Measurements from ENCODE around the gene PDGFB. TPM values are rescaled to one million over a fixed set of nuclear protein-coding genes. Genes with fewer than 3 reads are reported as not detected.

Gene PDGFB
- total RNA-seq, 1 experiment from 2014 or later, result 9.2 TPM

DNA sequence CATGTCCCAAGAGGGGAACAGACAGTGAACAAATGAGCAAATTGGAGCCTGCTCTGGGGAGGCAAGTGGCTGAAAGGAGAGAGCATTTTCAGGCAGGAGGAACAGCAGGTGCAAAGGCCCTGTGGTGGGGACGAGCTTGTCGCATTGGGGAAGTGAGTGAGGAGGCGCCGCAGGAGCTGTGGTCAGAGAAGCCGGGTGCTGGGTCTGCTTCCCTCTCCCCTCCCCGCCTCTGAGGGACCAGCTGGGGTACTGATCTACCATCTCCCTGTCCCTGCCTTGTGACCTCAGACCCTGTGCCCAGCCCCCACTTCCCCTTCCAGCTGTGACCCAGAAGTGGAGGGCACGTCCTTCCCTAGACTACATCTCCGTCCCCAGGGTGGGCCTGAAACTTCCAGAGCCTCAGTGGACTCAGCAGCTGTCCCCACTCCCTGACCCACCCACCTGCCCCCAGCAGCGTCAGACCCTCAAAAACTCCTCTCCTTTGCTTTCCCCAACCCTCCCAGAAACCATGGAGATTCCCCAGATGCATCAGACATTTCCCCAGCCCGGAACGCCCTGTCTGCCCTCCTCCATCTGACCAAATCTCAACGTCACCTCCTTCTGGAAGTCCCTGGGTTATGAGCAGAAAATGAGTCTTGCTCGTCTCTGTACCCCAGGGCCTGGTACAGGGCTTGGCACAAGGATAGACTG is 19.7 kb upstream of the PDGFB start:
- DNase-seq (ENCODE audit: low spot score) (no peak), ATAC-seq (no peak)
- Mint-ChIP-seq H3K27me3 (ENCODE audit: low read depth) (no peaks in the 10 kb centered on the region), H3K4me3 (no peak overlapping the region), H3K27ac (no peak overlapping the region), H3K9me3 (peaks cover 15% of the 10 kb centered on the region), H3K36me3 (no peaks in the 10 kb centered on the region), H3K4me1 (peaks cover 16% of the 10 kb centered on the region)
- TF ChIP-seq KAT7 (CRISPR knock-in tag; IDR thresholded peaks at IDR 0.05; ENCODE audit: borderline replicate concordance), result no peak
- no peak for TF ChIP-seq SMAD4 (CRISPR knock-in tag; IDR thresholded peaks at IDR 0.05)
- TF ChIP-seq, protein P1, sequence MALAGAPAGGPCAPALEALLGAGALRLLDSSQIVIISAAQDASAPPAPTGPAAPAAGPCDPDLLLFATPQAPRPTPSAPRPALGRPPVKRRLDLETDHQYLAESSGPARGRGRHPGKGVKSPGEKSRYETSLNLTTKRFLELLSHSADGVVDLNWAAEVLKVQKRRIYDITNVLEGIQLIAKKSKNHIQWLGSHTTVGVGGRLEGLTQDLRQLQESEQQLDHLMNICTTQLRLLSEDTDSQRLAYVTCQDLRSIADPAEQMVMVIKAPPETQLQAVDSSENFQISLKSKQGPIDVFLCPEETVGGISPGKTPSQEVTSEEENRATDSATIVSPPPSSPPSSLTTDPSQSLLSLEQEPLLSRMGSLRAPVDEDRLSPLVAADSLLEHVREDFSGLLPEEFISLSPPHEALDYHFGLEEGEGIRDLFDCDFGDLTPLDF (CRISPR knock-in tag; IDR thresholded peaks at IDR 0.05), result no peak
- TF ChIP-seq, protein P2, sequence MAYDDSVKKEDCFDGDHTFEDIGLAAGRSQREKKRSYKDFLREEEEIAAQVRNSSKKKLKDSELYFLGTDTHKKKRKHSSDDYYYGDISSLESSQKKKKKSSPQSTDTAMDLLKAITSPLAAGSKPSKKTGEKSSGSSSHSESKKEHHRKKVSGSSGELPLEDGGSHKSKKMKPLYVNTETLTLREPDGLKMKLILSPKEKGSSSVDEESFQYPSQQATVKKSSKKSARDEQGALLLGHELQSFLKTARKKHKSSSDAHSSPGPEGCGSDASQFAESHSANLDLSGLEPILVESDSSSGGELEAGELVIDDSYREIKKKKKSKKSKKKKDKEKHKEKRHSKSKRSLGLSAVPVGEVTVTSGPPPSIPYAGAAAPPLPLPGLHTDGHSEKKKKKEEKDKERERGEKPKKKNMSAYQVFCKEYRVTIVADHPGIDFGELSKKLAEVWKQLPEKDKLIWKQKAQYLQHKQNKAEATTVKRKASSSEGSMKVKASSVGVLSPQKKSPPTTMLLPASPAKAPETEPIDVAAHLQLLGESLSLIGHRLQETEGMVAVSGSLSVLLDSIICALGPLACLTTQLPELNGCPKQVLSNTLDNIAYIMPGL (CRISPR knock-in tag; IDR thresholded peaks at IDR 0.05), result no peak
- no peak for TF ChIP-seq HMGA2 (CRISPR knock-in tag; IDR thresholded peaks at IDR 0.05)
- no peak for TF ChIP-seq ZNF138 (CRISPR knock-in tag; conservative IDR thresholded peaks at IDR 0.05)
- TF ChIP-seq ZNF416 (CRISPR knock-in tag; IDR thresholded peaks at IDR 0.05), result no peak
- TF ChIP-seq, protein P3, sequence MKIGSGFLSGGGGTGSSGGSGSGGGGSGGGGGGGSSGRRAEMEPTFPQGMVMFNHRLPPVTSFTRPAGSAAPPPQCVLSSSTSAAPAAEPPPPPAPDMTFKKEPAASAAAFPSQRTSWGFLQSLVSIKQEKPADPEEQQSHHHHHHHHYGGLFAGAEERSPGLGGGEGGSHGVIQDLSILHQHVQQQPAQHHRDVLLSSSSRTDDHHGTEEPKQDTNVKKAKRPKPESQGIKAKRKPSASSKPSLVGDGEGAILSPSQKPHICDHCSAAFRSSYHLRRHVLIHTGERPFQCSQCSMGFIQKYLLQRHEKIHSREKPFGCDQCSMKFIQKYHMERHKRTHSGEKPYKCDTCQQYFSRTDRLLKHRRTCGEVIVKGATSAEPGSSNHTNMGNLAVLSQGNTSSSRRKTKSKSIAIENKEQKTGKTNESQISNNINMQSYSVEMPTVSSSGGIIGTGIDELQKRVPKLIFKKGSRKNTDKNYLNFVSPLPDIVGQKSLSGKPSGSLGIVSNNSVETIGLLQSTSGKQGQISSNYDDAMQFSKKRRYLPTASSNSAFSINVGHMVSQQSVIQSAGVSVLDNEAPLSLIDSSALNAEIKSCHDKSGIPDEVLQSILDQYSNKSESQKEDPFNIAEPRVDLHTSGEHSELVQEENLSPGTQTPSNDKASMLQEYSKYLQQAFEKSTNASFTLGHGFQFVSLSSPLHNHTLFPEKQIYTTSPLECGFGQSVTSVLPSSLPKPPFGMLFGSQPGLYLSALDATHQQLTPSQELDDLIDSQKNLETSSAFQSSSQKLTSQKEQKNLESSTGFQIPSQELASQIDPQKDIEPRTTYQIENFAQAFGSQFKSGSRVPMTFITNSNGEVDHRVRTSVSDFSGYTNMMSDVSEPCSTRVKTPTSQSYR (CRISPR knock-in tag; IDR thresholded peaks at IDR 0.05), result no peak
- TF ChIP-seq FOXP1 (CRISPR knock-in tag; IDR thresholded peaks at IDR 0.05; ENCODE audit: borderline replicate concordance), result no peak
- TF ChIP-seq, protein P4, sequence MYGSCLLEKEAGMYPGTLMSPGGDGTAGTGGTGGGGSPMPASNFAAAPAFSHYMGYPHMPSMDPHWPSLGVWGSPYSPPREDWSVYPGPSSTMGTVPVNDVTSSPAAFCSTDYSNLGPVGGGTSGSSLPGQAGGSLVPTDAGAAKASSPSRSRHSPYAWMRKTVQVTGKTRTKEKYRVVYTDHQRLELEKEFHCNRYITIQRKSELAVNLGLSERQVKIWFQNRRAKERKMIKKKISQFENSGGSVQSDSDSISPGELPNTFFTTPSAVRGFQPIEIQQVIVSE (CRISPR knock-in tag; IDR thresholded peaks at IDR 0.05; ENCODE audit: borderline replicate concordance), result no peak
- TF ChIP-seq, protein P5, sequence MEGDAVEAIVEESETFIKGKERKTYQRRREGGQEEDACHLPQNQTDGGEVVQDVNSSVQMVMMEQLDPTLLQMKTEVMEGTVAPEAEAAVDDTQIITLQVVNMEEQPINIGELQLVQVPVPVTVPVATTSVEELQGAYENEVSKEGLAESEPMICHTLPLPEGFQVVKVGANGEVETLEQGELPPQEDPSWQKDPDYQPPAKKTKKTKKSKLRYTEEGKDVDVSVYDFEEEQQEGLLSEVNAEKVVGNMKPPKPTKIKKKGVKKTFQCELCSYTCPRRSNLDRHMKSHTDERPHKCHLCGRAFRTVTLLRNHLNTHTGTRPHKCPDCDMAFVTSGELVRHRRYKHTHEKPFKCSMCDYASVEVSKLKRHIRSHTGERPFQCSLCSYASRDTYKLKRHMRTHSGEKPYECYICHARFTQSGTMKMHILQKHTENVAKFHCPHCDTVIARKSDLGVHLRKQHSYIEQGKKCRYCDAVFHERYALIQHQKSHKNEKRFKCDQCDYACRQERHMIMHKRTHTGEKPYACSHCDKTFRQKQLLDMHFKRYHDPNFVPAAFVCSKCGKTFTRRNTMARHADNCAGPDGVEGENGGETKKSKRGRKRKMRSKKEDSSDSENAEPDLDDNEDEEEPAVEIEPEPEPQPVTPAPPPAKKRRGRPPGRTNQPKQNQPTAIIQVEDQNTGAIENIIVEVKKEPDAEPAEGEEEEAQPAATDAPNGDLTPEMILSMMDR (IDR thresholded peaks at IDR 0.05), result no peak
- no peak for TF ChIP-seq PRRX2 (CRISPR knock-in tag; IDR thresholded peaks at IDR 0.05)
- TF ChIP-seq NR1H2 (CRISPR knock-in tag; IDR thresholded peaks at IDR 0.05), result no peak
- no peak for TF ChIP-seq ETV6 (CRISPR knock-in tag; IDR thresholded peaks at IDR 0.05)
- POLR2A ChIA-PET, result no interaction called here
- CTCF ChIA-PET, result interaction anchor here (1.0 to 1.5 kb wide), 2 partner anchors 46 to 93 kb away, joined by 3 to 5 read pairs; no protein-coding TSS in a partner anchor

DNA sequence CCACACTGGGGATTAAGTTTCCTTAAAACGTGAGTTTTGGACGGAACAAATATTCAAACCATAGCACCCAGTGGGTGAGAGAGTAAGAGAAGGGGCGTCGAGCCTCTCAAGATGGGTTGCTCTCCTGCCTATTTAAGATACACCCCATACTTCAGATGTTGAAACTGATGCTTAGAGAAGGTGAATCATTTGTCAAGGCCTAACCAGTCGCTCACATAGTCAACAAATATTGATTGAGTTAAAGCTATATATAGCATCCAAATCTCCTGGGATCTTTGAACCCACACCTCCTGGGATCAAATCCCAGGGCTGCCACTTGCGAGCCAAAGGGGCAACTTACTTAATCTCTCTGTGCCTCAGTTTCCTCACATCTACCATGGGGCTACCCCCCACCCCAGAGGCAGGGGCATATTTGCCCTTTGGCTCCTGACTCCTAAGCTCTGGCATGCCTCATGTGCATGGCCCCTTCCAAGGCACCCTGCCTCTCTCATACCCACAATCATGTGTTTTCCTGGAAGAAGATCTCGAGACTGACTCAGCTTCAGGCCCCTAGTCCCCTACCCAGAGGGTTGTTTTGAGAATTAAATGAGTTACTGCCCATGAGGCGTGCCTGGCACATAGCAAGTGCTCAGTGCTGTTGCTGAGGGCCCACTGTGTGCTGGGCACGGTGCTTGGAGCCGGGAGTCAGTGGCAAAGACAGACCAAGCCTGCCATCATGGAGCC is 19.0 kb upstream of the PDGFB start:
- DNase-seq (ENCODE audit: low spot score) (no peak), ATAC-seq (no peak)
- Mint-ChIP-seq H3K9me3 (peaks cover 15% of the 10 kb centered on the region), H3K27me3 (ENCODE audit: low read depth) (no peaks in the 10 kb centered on the region), H3K27ac (no peak overlapping the region), H3K4me1 (peaks cover 11% of the 10 kb centered on the region), H3K4me3 (no peak overlapping the region), H3K36me3 (no peaks in the 10 kb centered on the region)
- POLR2A ChIA-PET, result no interaction called here
- CTCF ChIA-PET, result interaction anchor here (1.0 kb wide), 2 partner anchors 47 to 48 kb away, joined by 3 to 5 read pairs; no protein-coding TSS in a partner anchor
- TF ChIP-seq, protein P6, sequence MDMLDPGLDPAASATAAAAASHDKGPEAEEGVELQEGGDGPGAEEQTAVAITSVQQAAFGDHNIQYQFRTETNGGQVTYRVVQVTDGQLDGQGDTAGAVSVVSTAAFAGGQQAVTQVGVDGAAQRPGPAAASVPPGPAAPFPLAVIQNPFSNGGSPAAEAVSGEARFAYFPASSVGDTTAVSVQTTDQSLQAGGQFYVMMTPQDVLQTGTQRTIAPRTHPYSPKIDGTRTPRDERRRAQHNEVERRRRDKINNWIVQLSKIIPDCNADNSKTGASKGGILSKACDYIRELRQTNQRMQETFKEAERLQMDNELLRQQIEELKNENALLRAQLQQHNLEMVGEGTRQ (CRISPR knock-in tag; IDR thresholded peaks at IDR 0.05), result no peak
- TF ChIP-seq ZNF232 (CRISPR knock-in tag; IDR thresholded peaks at IDR 0.05) (no peak), SP1 (CRISPR knock-in tag; conservative IDR thresholded peaks at IDR 0.05) (no peak), HMGA2 (CRISPR knock-in tag; IDR thresholded peaks at IDR 0.05) (no peak), ZNF317 (CRISPR knock-in tag; IDR thresholded peaks at IDR 0.05; ENCODE audit: borderline replicate concordance, low read depth) (no peak), ZNF396 (CRISPR knock-in tag; IDR thresholded peaks at IDR 0.05; ENCODE audit: borderline replicate concordance) (no peak), CREB1 (CRISPR knock-in tag; IDR thresholded peaks at IDR 0.05) (no peak), ZNF219 (CRISPR knock-in tag; IDR thresholded peaks at IDR 0.05; ENCODE audit: borderline replicate concordance) (no peak), NFATC4 (CRISPR knock-in tag; IDR thresholded peaks at IDR 0.05) (no peak), FOXJ3 (CRISPR knock-in tag; IDR thresholded peaks at IDR 0.05; ENCODE audit: borderline replicate concordance) (no peak), TCF7 (CRISPR knock-in tag; IDR thresholded peaks at IDR 0.05; ENCODE audit: low read depth) (no peak), ZNF423 (CRISPR knock-in tag; IDR thresholded peaks at IDR 0.05) (no peak)
- TF ChIP-seq, protein P7, sequence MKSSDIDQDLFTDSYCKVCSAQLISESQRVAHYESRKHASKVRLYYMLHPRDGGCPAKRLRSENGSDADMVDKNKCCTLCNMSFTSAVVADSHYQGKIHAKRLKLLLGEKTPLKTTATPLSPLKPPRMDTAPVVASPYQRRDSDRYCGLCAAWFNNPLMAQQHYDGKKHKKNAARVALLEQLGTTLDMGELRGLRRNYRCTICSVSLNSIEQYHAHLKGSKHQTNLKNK (CRISPR knock-in tag; IDR thresholded peaks at IDR 0.05), result no peak

All from WTC11 (cell line).